Measurements from ENCODE around the gene FUT1. TPM values are rescaled to one million over a fixed set of nuclear protein-coding genes. Genes with fewer than 3 reads are reported as not detected.
A peak's percentile ranks its signal among the peaks of the same experiment; 100 is the strongest.
"Not testable (repeated sequence)": the region's sequence is repeated elsewhere in the genome, so short reads cannot be mapped to it uniquely, and the experiment has no call there.

FUT1 gene
- total RNA-seq, 2 donors from 2014 or later: 0.27 to 0.99 TPM

- Histone ChIP-seq H3K4me1 (ENCODE audit: control insufficient read depth in 1 of 2, low read depth in 2 of 2) (peaks cover 4 to 44% of the 10 kb centered on the region in 2 donors), H3K27ac (peak overlapping the region; percentile 82 to 92), H3K27me3 (replicated peaks; ENCODE audit: insufficient read depth) (no peaks in the 10 kb centered on the region), H3K4me3 (peak overlapping the region; percentile 73), H3K36me3 (no peaks in the 10 kb centered on the region), H3K9me3 (no peaks in the 10 kb centered on the region)
- DNase-seq (ENCODE audit: low spot score): peak; percentile 100
- TF ChIP-seq CTCF (IDR thresholded peaks at IDR 0.05): no peak
- ATAC-seq (ENCODE audit: insufficient number of reproducible peaks, low FRiP score, low read depth): peak; percentile 84
Measured at GRCh38 chr19:48720613-48721296, 31.7 kb downstream of the FUT1 start.

- DNase-seq (ENCODE audit: low spot score) (no peak), ATAC-seq (ENCODE audit: insufficient number of reproducible peaks, low FRiP score, low read depth) (no peak)
- no peaks in the 10 kb centered on the region for H3K9me3 ChIP-seq
- no peak for TF ChIP-seq CTCF (IDR thresholded peaks at IDR 0.05)
- no peaks in the 10 kb centered on the region for H3K27me3 ChIP-seq (replicated peaks; ENCODE audit: insufficient read depth)
- peaks cover 4 to 49% of the 10 kb centered on the region in 2 donors for H3K4me1 ChIP-seq (ENCODE audit: control insufficient read depth in 1 of 2, low read depth in 2 of 2)
- H3K4me3 ChIP-seq: peak overlapping the region; percentile 73
- peak overlapping the region in 1 of 2 donors; percentile 82 for H3K27ac ChIP-seq
- no peaks in the 10 kb centered on the region for H3K36me3 ChIP-seq
Measured at GRCh38 chr19:48720251-48720612, 32.2 kb downstream of the FUT1 start.

- ATAC-seq (ENCODE audit: insufficient number of reproducible peaks, low FRiP score, low read depth): no peak
- Histone ChIP-seq H3K4me3 (peak within 1 kb of the TSS; percentile 73), H3K9me3 (no peaks in the 10 kb centered on the region), H3K27me3 (replicated peaks; ENCODE audit: insufficient read depth) (no peaks in the 10 kb centered on the region), H3K4me1 (ENCODE audit: control insufficient read depth in 1 of 2, low read depth in 2 of 2) (peaks cover 8 to 51% of the 10 kb centered on the region in 2 donors), H3K27ac (peak within 1 kb of the TSS in 1 of 2 donors; percentile 82), H3K36me3 (no peaks in the 10 kb centered on the region)
- no peak for DNase-seq (ENCODE audit: low spot score)
- TF ChIP-seq CTCF (IDR thresholded peaks at IDR 0.05): no peak
Measured at GRCh38 chr19:48719263-48720171, 32.9 kb downstream of the FUT1 start, which contains the start of gene MAMSTR. Gene MAMSTR, minus strand, starts transcription at chr19:48719725. Its CDS starts 694 bp downstream, at chr19:48719031.

- Histone ChIP-seq H3K36me3 (no peaks in the 10 kb centered on the region), H3K4me1 (ENCODE audit: control insufficient read depth in 1 of 2, low read depth in 2 of 2) (peaks cover 8 to 49% of the 10 kb centered on the region in 2 donors), H3K9me3 (no peaks in the 10 kb centered on the region), H3K27me3 (replicated peaks; ENCODE audit: insufficient read depth) (no peaks in the 10 kb centered on the region), H3K4me3 (no peak overlapping the region), H3K27ac (no peak overlapping the region)
- DNase-seq (ENCODE audit: low spot score) (no peak), ATAC-seq (ENCODE audit: insufficient number of reproducible peaks, low FRiP score, low read depth) (no peak)
- no peak for TF ChIP-seq CTCF (IDR thresholded peaks at IDR 0.05)
Measured at GRCh38 chr19:48718711-48719231, 33.7 kb downstream of the FUT1 start.

GRCh38 chr19:48718106-48718505 is 34.3 kb downstream of the FUT1 start:
- H3K27me3 ChIP-seq (replicated peaks; ENCODE audit: insufficient read depth); H3K9me3 ChIP-seq; H3K36me3 ChIP-seq; ATAC-seq (ENCODE audit: insufficient number of reproducible peaks, low FRiP score, low read depth); DNase-seq (ENCODE audit: low spot score); H3K27ac ChIP-seq; H3K4me3 ChIP-seq: not testable (repeated sequence)
- H3K4me1 ChIP-seq (ENCODE audit: control insufficient read depth in 1 of 2, low read depth in 2 of 2): peaks cover 8 to 55% of the 10 kb centered on the region in 2 donors

All from thoracic aorta (tissue), 2 donors.